ENCODE measurements around the gene KASH5. TPM values are rescaled to one million over a fixed set of nuclear protein-coding genes. Genes with fewer than 3 reads are reported as not detected.

The KASH5 gene
- total RNA-seq, 2 experiments from 2014 or later: 0.95 TPM; not detected in 1

DNA sequence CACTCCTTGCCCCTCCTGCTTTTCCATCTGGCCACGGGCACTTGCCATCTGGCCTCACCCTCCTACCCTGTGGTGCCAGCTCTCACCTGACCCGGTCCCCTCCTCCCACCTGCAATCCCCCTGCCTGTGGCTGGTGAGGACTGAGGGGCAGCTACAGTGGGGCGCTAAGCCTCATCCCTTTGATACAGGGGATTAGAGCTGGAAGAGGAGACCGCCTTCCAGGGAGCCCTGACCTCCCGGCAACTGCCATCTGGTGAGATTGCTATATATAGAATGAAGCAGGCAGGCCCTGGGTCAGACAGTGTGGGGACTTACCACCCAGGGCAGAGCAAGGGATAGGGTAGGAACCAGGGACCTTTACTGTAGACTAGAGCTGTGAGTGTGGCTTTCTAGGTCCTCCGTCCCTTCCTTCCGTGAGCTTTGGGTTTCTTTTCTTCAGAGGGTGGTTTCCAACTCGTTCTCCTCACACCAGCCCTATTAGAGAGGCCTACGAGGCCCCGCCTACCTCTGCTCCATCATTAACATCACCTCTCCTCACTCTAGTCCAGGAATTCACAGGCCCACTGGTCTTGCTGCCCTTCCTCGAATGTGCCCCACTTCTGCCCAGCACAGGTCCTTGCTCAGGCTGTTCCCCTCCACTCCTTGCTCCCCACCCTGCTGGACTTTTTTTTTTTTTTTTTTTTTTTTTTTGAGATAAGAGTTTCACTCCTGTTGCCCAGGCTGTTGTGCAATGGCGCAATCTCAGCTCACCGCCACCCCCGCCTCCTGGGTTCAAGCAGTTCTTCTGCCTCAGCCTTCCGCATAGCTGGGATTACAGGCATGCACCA, 7.7 kb downstream of the KASH5 start:
- ATAC-seq: no peak
- intact Hi-C loops (cut with micrococcal nuclease): no loop called here
- Mint-ChIP-seq H3K9me3 (no peaks in the 10 kb centered on the region), H3K36me3 (ENCODE audit: low read depth) (no peaks in the 10 kb centered on the region), H3K4me1 (ENCODE audit: low read depth) (peaks cover 18% of the 10 kb centered on the region), H3K27me3 (peaks cover 2% of the 10 kb centered on the region), H3K27ac (no peak overlapping the region), H3K4me3 (no peak overlapping the region)
- CTCF ChIA-PET: interaction anchor here (1.0 kb wide), 1 partner anchor 95 kb away, joined by 3 read pairs; no protein-coding TSS in a partner anchor
- POLR2A ChIA-PET: no interaction called here
- TF ChIP-seq, protein P1, sequence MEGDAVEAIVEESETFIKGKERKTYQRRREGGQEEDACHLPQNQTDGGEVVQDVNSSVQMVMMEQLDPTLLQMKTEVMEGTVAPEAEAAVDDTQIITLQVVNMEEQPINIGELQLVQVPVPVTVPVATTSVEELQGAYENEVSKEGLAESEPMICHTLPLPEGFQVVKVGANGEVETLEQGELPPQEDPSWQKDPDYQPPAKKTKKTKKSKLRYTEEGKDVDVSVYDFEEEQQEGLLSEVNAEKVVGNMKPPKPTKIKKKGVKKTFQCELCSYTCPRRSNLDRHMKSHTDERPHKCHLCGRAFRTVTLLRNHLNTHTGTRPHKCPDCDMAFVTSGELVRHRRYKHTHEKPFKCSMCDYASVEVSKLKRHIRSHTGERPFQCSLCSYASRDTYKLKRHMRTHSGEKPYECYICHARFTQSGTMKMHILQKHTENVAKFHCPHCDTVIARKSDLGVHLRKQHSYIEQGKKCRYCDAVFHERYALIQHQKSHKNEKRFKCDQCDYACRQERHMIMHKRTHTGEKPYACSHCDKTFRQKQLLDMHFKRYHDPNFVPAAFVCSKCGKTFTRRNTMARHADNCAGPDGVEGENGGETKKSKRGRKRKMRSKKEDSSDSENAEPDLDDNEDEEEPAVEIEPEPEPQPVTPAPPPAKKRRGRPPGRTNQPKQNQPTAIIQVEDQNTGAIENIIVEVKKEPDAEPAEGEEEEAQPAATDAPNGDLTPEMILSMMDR (IDR thresholded peaks at IDR 0.05): no peak
- no peak for DNase-seq

DNA sequence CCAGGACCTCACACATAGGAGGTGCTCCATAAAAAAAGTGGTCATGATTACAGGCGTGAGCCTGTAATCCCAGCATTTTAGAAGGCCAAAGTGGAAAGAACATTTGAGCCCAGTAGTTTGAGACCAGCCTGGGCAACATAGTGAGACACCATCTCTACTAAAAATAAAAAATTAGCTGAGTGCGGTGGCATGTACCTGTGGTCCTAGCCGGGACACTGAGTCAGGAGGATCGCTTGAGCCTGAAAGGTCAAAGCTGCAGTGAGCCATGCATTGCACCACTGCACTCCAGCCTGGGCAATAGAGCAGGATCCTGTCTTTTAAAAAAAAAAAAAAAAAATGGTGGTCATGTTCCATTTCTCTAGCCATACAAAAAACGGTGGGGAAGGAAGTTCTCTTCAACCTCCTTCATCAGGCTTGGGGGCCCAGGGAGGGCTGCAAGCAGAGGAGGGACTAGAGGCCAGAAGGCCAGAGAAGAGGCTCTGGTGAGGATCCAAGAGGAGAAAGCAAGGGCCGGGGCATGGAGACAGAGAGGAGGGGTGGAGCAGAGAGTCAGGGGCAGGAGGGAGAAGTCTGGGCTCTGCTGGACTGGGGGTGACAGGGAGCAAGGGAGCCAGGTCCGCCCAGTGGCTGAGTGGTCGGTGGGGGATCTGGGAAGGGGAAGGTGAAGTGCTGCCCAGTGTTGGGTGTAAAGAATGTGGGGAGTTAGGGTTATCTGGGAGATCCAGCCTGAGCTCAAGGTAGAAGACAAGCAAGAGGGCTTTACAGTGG, 8.9 kb downstream of the KASH5 start:
- ChIA-PET CTCF (interaction anchor here (0.6 to 1.0 kb wide), 2 partner anchors 15 to 96 kb away, joined by 3 read pairs; no protein-coding TSS in a partner anchor), POLR2A (interaction anchor here (1.9 kb wide), 1 partner anchor 12 kb away, joined by 5 read pairs; no protein-coding TSS in a partner anchor)
- H3K4me3 Mint-ChIP-seq: no peak overlapping the region
- H3K4me1 Mint-ChIP-seq (ENCODE audit: low read depth): peaks cover 13% of the 10 kb centered on the region
- H3K36me3 Mint-ChIP-seq (ENCODE audit: low read depth): no peaks in the 10 kb centered on the region
- H3K27me3 Mint-ChIP-seq: peaks cover 2% of the 10 kb centered on the region
- H3K9me3 Mint-ChIP-seq: no peaks in the 10 kb centered on the region
- TF ChIP-seq, protein P1 (IDR thresholded peaks at IDR 0.05): no peak
- ATAC-seq (no peak), DNase-seq (no peak)
- no peak overlapping the region for H3K27ac Mint-ChIP-seq
- intact Hi-C loops (cut with micrococcal nuclease): no loop called here

DNA sequence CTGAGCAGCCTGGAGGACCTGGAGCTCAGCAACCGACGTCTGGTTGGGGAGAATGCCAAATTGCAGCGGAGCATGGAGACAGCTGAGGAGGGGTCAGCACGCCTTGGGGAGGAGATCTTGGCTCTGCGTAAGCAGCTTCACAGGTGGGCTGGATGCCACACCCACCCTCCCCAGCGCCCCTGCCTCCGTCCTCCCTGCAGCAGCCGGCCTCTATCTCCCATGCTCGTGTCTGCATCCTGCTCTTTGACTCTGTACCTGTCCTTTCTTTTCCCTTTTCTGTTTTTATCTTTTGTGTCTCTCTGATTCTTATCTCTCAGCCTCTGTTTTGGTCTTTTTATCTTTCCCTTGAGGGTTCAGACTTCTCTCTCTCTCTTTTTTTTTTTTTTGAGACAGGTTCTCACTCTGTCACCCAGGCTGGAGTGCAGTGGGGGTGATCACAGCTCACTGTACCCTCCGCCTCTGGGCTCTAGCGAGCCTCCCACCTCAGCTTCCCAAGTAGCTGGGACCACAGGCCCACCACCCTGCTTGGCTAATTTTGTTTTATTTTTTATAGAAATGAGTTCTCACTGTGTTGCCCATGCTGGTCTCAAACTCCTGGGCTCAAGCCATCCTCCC, 10.1 kb downstream of the KASH5 start:
- no peak overlapping the region for H3K4me3 Mint-ChIP-seq
- H3K9me3 Mint-ChIP-seq: no peaks in the 10 kb centered on the region
- CTCF ChIA-PET: no interaction called here
- H3K27ac Mint-ChIP-seq: no peak overlapping the region
- POLR2A ChIA-PET: interaction anchor here (1.9 kb wide), 1 partner anchor 11 kb away, joined by 5 read pairs; no protein-coding TSS in a partner anchor
- TF ChIP-seq, protein P1 (IDR thresholded peaks at IDR 0.05): no peak
- peaks cover 2% of the 10 kb centered on the region for H3K27me3 Mint-ChIP-seq
- ATAC-seq (no peak), DNase-seq (no peak)
- intact Hi-C loops (cut with micrococcal nuclease): no loop called here
- H3K36me3 Mint-ChIP-seq (ENCODE audit: low read depth): no peaks in the 10 kb centered on the region
- peaks cover 10% of the 10 kb centered on the region for H3K4me1 Mint-ChIP-seq (ENCODE audit: low read depth)

DNA sequence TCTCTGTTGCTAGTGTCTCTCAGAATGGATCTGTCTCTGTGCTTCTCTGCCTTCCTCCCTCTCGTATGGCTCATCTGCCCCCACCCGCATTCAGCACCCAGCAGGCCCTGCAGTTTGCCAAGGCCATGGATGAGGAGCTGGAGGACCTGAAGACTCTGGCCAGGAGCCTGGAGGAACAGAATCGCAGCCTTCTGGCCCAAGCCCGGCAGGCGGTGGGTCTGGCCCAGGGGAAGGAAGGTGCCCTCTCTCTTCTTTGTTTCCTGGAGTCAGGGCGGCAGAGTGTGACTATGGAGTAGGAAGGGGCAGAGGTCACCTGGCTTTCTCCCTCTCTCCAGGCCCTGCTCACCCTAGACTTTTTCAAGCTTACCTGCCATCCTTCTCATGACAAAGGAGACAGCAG, 10.9 kb downstream of the KASH5 start:
- intact Hi-C loops (cut with micrococcal nuclease): no loop called here
- DNase-seq (no peak), ATAC-seq (no peak)
- Mint-ChIP-seq H3K4me1 (ENCODE audit: low read depth) (peaks cover 10% of the 10 kb centered on the region), H3K27me3 (peaks cover 2% of the 10 kb centered on the region), H3K9me3 (no peaks in the 10 kb centered on the region), H3K4me3 (no peak overlapping the region), H3K36me3 (ENCODE audit: low read depth) (no peaks in the 10 kb centered on the region), H3K27ac (no peak overlapping the region)
- ChIA-PET POLR2A (interaction anchor here (0.6 to 1.9 kb wide), 2 partner anchors 10 to 26 kb away, joined by 3 to 5 read pairs; no protein-coding TSS in a partner anchor), CTCF (interaction anchor here (0.8 kb wide), 1 partner anchor 72 kb away, joined by 4 read pairs; no protein-coding TSS in a partner anchor)
- TF ChIP-seq, protein P1 (IDR thresholded peaks at IDR 0.05): no peak

All from activated CD8-positive, alpha-beta T cell treated with anti-CD3 and anti-CD28 coated beads for 36 hours (primary cell).